ENCODE data around the gene MSRB1.
"Not testable (repeated sequence)": the region's sequence is repeated elsewhere in the genome, so short reads cannot be mapped to it uniquely, and the experiment has no call there.

Gene MSRB1

GRCh38 chr16:1903220-1903574 is 39.8 kb downstream of the MSRB1 start:
- H3K4me3 ChIP-seq (IDR thresholded peaks at IDR 0.05; ENCODE audit: insufficient read depth, low read depth, low read length): no peak overlapping the region
- no peak overlapping the region for H3K27ac ChIP-seq
- peaks cover 5% of the 10 kb centered on the region for H3K4me1 ChIP-seq (ENCODE audit: low read depth, poor library complexity, severe bottlenecking)
- no peak overlapping the region for H3K4me2 ChIP-seq
- H3K36me3 ChIP-seq (ENCODE audit: insufficient read depth): no peaks in the 10 kb centered on the region
- no peak overlapping the region for H3K9ac ChIP-seq
- TF ChIP-seq CTCF (conservative IDR thresholded peaks at IDR 0.05; ENCODE audit: low read depth, low read length): no peak
- no peak overlapping the region for H2AFZ ChIP-seq (ENCODE audit: low read depth)
- H4K20me1 ChIP-seq (ENCODE audit: insufficient read depth): no peaks in the 10 kb centered on the region
- no peaks in the 10 kb centered on the region for H3K79me2 ChIP-seq (ENCODE audit: insufficient read depth, low read depth)
- H3K27me3 ChIP-seq (ENCODE audit: insufficient read depth, low read depth): peaks cover 83% of the 10 kb centered on the region

GRCh38 chr16:1902547-1903219 is 40.3 kb downstream of the MSRB1 start:
- H3K36me3 ChIP-seq (ENCODE audit: insufficient read depth): no peaks in the 10 kb centered on the region
- peaks cover 5% of the 10 kb centered on the region for H3K4me1 ChIP-seq (ENCODE audit: low read depth, poor library complexity, severe bottlenecking)
- peaks cover 88% of the 10 kb centered on the region for H3K27me3 ChIP-seq (ENCODE audit: insufficient read depth, low read depth)
- no peak overlapping the region for H3K9ac ChIP-seq
- H4K20me1 ChIP-seq (ENCODE audit: insufficient read depth): no peaks in the 10 kb centered on the region
- H3K27ac ChIP-seq: no peak overlapping the region
- H3K4me3 ChIP-seq (IDR thresholded peaks at IDR 0.05; ENCODE audit: insufficient read depth, low read depth, low read length): no peak overlapping the region
- no peak overlapping the region for H3K4me2 ChIP-seq
- no peaks in the 10 kb centered on the region for H3K79me2 ChIP-seq (ENCODE audit: insufficient read depth, low read depth)
- no peak overlapping the region for H2AFZ ChIP-seq (ENCODE audit: low read depth)
- no peak for TF ChIP-seq CTCF (conservative IDR thresholded peaks at IDR 0.05; ENCODE audit: low read depth, low read length)

GRCh38 chr16:1900452-1900774 is 42.6 kb downstream of the MSRB1 start:
- Histone ChIP-seq H3K36me3 (ENCODE audit: insufficient read depth) (no peaks in the 10 kb centered on the region), H3K4me2 (no peak overlapping the region), H2AFZ (ENCODE audit: low read depth) (no peak overlapping the region), H3K27ac (no peak overlapping the region), H4K20me1 (ENCODE audit: insufficient read depth) (no peaks in the 10 kb centered on the region), H3K79me2 (ENCODE audit: insufficient read depth, low read depth) (no peaks in the 10 kb centered on the region), H3K27me3 (ENCODE audit: insufficient read depth, low read depth) (peaks cover 90% of the 10 kb centered on the region), H3K9ac (no peak overlapping the region), H3K4me1 (ENCODE audit: low read depth, poor library complexity, severe bottlenecking) (no peaks in the 10 kb centered on the region), H3K4me3 (IDR thresholded peaks at IDR 0.05; ENCODE audit: insufficient read depth, low read depth, low read length) (no peak overlapping the region)
- TF ChIP-seq CTCF (conservative IDR thresholded peaks at IDR 0.05; ENCODE audit: low read depth, low read length): no peak

GRCh38 chr16:1899641-1900451 is 43.2 kb downstream of the MSRB1 start:
- no peaks in the 10 kb centered on the region for H3K79me2 ChIP-seq (ENCODE audit: insufficient read depth, low read depth)
- no peaks in the 10 kb centered on the region for H3K4me1 ChIP-seq (ENCODE audit: low read depth, poor library complexity, severe bottlenecking)
- no peaks in the 10 kb centered on the region for H4K20me1 ChIP-seq (ENCODE audit: insufficient read depth)
- no peak overlapping the region for H3K4me3 ChIP-seq (IDR thresholded peaks at IDR 0.05; ENCODE audit: insufficient read depth, low read depth, low read length)
- H3K27ac ChIP-seq: no peak overlapping the region
- no peak overlapping the region for H3K4me2 ChIP-seq
- no peaks in the 10 kb centered on the region for H3K36me3 ChIP-seq (ENCODE audit: insufficient read depth)
- no peak overlapping the region for H2AFZ ChIP-seq (ENCODE audit: low read depth)
- H3K27me3 ChIP-seq (ENCODE audit: insufficient read depth, low read depth): peaks cover 90% of the 10 kb centered on the region
- TF ChIP-seq CTCF (conservative IDR thresholded peaks at IDR 0.05; ENCODE audit: low read depth, low read length): no peak
- H3K9ac ChIP-seq: no peak overlapping the region

- not testable (repeated sequence) for H3K4me3 ChIP-seq (IDR thresholded peaks at IDR 0.05; ENCODE audit: insufficient read depth, low read depth, low read length); H3K4me2 ChIP-seq; H2AFZ ChIP-seq (ENCODE audit: low read depth); H3K79me2 ChIP-seq (ENCODE audit: insufficient read depth, low read depth); H3K4me1 ChIP-seq (ENCODE audit: low read depth, poor library complexity, severe bottlenecking); H3K36me3 ChIP-seq (ENCODE audit: insufficient read depth); H4K20me1 ChIP-seq (ENCODE audit: insufficient read depth); H3K27ac ChIP-seq; H3K9ac ChIP-seq
- peaks cover 89% of the 10 kb centered on the region for H3K27me3 ChIP-seq (ENCODE audit: insufficient read depth, low read depth)
Measured at GRCh38 chr16:1897692-1898091, 45.3 kb downstream of the MSRB1 start.
